GM19023 (cell line): ENCODE results near the gene ADCY3.
A peak's percentile ranks its signal among the peaks of the same experiment; 100 is the strongest.

ENCODE experiments used
- ATAC-seq: cut with Tn5 transposase; IDR thresholded peaks from one replicate; pipeline ENCODE4 v1.9.1; 2021; ENCODE audit warnings: mild to moderate bottlenecking, moderate library complexity; ENCODE audit not compliant: unreplicated experiment

The ADCY3 gene

GRCh38 chr2:24926220-24926601 is 6.2 kb upstream of the ADCY3 start:
- ATAC-seq = no peak

DNA sequence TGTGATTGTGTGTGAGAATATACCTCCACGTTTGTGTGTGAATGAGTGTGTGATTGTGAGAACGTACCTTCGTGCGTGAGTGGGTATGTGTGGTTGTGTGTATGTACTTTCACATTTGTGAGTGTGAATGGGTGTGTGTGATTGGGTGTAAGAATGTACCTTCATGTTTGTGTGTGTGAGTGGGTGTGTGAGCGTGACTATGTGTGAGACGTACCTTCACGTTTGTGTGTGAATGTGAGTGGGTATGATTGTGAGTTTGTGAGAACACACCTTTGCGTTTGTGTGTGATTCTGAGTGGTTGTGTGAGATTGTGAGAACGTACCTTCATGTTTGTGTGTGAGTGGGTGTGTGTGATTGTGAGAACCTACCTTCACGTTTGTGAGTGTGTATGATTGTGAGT is 5.8 kb upstream of the ADCY3 start:
- ATAC-seq = no peak

DNA sequence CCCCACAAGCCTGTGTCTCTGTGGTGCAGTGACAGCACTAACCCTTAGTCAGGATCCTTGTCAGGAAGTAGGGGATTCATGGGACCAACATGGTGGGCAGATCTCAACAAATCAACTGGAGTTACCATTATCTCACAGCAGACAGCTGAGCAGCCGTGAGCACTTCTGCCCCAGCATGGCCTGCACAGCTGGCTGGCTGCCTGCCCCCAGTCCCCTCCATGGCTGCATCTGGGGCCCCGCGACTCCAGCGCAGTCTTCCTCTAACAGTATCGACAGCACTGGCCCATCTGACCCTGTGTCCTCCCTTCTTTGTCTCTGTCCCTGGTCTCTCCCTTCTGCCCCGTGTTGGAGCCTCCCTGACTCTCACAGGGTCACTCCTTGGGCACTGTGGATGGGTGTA is 4.7 kb upstream of the ADCY3 start:
- ATAC-seq = no peak

- no peak for ATAC-seq
Measured at GRCh38 chr2:24924266-24924665, 4.2 kb upstream of the ADCY3 start.

- ATAC-seq = no peak
Measured at GRCh38 chr2:24923106-24923505, 3.1 kb upstream of the ADCY3 start.

GRCh38 chr2:24922556-24922955 is 2.5 kb upstream of the ADCY3 start:
- no peak for ATAC-seq

DNA sequence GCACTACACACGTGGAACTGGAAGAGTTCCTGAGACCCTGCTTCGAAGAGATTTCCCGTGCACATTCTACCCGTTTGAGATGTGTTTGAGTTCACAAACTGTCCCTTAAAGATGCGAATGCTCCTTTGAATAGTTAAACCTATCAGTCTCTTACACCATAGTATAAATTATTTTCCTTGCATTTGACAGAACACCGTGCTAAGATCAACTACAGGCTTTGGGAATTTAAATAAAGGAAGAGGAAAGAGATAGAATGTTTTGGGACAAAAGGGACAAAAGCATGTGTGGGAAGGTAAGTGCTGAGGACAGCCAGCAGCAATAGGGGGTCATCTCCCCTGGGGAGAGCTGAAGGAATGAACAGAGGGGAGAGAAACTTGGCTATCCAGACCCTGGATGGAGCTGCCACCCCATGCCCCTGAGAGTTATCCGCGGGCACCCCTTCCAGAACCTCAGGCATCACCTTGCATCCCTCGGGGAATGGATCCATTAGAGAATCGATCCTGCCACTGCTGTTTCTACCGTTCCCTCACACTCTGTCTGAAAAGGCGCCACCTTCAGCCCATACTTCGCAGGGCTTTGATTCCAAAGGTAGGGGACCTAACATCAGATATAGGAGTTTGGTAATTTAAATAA is 888 bp upstream of the ADCY3 start:
- ATAC-seq = no peak

DNA sequence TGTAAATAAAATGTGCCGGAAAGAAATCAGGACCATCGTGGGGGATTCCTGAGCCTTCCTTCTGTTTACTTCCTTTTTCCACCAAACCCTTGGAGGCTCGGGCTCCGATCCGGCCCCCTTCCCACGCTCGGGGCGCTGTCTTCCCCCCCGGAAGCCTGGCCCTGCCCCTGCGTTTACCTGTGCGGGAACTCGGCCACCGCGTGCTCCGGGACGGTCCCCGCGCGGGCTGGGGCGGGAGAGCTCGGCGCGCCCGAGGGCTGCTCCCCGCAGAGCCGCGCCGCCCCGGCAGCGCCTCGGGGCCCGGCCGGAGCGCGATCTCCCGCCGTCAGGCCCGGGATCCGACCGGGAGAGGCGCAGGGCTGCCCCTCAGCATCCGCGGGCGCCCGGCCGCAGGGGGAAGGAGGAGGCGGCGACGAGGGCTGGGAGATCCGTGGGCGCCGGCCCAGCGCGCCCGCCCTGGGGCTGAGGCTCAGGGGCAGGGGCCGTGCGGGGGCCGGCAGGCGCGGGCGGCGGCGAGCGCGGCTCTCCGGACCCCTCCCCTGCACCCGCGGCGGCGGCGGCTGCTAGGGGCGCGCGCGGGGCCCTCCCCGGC is 435 bp downstream of the ADCY3 start:
- peak; percentile 25 for ATAC-seq

DNA sequence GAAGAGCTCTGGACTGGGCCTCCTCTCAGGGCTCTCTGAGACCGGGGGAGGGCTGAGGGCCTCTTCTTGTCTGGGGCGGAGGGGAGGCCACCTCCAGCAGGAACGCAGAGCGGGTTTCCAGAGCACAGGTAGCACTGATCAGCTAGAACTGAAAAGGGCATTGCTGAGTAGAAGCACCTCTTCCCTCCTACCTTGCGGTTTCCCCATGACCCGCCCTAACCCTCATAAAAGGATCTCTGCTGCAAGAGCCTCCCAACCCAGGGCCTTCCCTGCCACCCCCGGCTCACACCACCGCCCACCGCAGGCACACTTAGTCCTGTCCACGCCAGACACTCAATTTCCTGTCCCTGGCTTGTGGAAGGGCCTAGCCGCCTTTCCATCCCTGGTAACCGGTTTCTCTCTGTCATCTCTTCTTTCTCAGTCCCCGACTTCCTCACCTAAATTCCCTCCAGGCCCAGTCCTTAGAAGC is 966 bp downstream of the ADCY3 start:
- ATAC-seq = no peak

DNA sequence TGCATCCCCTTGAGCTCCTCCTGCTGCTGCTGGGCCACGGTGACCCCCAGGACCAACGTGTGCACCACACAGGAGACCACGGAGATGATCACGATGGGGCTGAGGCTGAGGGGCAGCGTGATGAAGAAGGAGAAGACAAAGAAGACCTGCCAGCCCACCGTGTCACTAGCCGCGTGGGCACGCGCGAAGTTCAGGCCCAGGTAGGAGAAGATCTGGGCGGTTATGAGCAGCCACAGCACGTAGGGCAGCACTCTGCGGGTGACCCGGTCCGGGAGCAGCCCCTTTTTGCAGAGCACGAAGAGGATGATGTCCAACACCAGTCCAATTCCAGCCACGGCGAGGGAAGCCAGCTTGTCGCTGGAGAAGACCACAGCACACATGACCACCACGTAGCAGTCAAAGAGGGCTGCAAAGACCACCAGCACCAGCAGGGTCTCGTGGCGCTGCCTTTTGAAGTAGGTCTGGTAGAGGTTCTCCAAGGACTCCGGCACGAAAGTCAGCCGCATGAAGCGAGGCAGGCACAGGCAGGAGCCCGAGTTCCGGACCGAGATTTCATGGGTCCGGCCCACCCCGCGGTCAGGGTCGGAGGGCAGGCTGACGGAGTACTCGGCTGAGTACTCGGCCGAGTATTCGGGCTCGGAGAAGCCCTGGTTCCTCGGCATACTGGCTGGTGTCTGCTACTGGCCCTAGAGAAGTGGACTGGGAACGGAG is 1.6 kb downstream of the ADCY3 start:
- ATAC-seq = no peak

DNA sequence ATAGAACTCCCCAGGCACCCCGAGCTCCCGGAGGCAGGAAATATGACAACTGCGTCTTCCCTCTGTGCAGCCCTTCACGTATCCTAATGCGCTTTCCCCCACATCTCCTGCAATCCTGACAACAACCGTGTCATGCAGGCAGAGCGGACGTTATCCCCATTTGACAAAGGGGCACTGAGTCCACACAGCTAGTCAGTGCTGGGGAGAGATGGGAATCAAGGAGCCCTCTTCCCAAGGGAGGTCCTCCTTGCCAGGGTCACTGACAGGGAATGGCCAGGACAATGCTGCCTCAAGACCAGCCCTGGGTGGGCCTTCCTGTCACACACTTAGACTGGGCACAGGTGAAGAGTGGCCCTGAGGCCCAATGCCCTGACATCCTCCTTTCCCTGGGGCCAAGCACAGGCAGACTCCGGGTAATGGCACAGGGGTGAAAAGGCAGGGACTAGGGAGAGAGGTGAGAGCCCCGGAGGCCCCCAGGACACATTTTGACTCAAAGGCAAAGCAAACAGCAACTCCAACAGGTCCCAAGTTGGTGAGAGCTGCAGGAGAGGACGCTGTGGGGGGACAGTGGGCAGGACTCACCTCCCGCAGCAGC is 2.2 kb downstream of the ADCY3 start:
- ATAC-seq = no peak

DNA sequence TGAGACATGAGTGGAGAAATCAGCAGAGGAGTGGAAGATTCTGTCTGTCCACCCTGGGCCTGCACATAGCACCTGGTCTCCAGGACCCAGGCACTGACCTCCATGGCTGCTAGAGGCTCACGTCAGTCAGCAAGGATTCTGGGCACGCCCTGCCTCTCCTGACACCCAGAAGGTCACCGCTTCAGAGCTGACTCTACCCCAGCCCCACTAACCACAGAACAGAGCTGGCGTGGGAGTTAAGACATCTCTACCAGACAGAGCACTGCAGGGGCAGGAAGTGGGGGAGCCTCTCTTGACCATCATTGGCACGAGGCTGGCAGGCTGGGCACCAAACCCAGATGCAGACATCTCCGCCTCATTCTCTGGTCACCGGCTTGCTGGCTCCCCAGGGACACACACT is 3.0 kb downstream of the ADCY3 start:
- ATAC-seq = no peak

- ATAC-seq = no peak
Measured at GRCh38 chr2:24915796-24916195, 4.2 kb downstream of the ADCY3 start.

- ATAC-seq = no peak
Measured at GRCh38 chr2:24915175-24915574, 4.9 kb downstream of the ADCY3 start.

DNA sequence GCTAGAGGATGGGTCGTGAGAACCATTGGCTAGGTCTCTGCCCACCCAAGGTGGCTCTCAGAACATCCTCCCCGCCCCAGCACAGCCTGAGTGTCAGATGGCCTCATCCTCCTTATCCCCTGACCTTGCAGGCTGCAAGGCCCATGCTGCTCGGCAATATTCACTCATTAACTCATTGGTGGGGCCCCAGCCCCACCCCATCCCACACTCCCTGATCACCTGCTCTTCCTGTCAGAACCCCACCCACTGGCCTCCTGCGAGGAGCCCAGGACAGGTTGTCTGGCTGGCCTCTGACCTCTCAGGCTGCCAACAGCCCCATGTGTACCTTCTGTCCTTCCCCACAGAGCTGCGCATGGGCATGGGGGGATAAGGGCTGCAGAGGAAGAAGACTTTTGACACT is 5.3 kb downstream of the ADCY3 start:
- no peak for ATAC-seq

GRCh38 chr2:24913911-24914310 is 6.1 kb downstream of the ADCY3 start:
- no peak for ATAC-seq

GRCh38 chr2:24912986-24913385 is 7.1 kb downstream of the ADCY3 start:
- no peak for ATAC-seq

- ATAC-seq = no peak
Measured at GRCh38 chr2:24912523-24912922, 7.5 kb downstream of the ADCY3 start.

GRCh38 chr2:24910245-24910644 is 9.8 kb downstream of the ADCY3 start:
- ATAC-seq = no peak

DNA sequence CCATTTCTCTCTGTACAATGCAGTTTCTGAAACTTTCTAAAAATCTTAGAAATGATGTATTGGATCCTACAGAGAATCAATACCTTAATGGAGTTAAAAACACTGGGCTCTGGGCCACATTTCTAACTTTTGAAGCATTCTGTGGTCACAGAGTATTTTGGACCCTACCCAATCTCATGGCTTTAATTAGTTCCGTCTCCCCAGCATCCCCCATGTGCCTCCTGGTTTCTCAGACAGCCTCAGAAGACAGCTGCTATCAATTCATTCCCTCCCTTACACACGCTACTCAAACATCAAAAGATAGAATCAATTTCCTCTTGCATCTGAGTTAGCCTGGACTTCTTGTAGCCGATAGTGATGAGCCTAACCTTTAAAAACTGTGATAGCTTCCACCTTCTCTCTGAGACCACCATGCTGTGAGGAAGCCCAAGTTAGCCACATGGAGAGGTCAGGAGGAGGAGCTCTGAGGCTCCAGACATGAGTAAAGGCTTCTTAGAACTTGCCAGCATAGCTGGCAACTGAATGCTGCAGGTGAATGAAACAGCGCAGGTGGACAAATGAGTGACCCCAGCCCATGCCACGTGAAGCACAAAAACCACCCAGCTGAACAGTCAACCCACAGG is 10.4 kb downstream of the ADCY3 start:
- no peak for ATAC-seq

GRCh38 chr2:24908461-24908901 is 11.6 kb downstream of the ADCY3 start:
- ATAC-seq = no peak
